HEK293 (cell line): Measurements from ENCODE around the gene SCNN1G.

Experiments used
- GFI1B ChIP-seq: fragments of 450-650 bp; formaldehyde crosslinking; IDR thresholded peaks from 2 replicates; pipeline ENCODE4 v1.5.1; 2016; ENCODE audit warnings: missing biosample characterization, missing genetic modification characterization
- KLF1 ChIP-seq: fragments of 450-650 bp; formaldehyde crosslinking; IDR thresholded peaks from 2 replicates; pipeline ENCODE4 v1.5.1; 2016; ENCODE audit warnings: missing biosample characterization, missing genetic modification characterization
- KLF16 ChIP-seq: fragments of 450-650 bp; formaldehyde crosslinking; IDR thresholded peaks from 2 replicates; pipeline ENCODE4 v1.5.1; 2017; ENCODE audit warnings: missing biosample characterization, missing genetic modification characterization
- MEIS1 ChIP-seq: sonication (generic); formaldehyde crosslinking; IDR thresholded peaks from 2 replicates; pipeline ENCODE4 v1.8.1; 2022; ENCODE audit warnings: missing genetic modification reagents, mild to moderate bottlenecking, borderline replicate concordance
- YY1 ChIP-seq: fragments of 450-650 bp; formaldehyde crosslinking; IDR thresholded peaks from 2 replicates; pipeline ENCODE4 v1.5.1; 2018; ENCODE audit warnings: missing biosample characterization, missing genetic modification characterization
- ZBTB1 ChIP-seq: fragments of 450-650 bp; formaldehyde crosslinking; IDR thresholded peaks from 2 replicates; pipeline ENCODE4 v1.5.1; 2016; ENCODE audit warnings: missing biosample characterization, missing genetic modification characterization
- ZBTB11 ChIP-seq: fragments of 450-650 bp; formaldehyde crosslinking; conservative IDR thresholded peaks from 2 replicates; pipeline ENCODE4 v1.5.1; 2016; ENCODE audit warnings: low read depth, missing biosample characterization, missing genetic modification characterization
- ZNF529 ChIP-seq: fragments of 450-650 bp; formaldehyde crosslinking; IDR thresholded peaks from 2 replicates; pipeline ENCODE4 v1.5.1; 2017; ENCODE audit warnings: missing genetic modification characterization, missing biosample characterization; ENCODE audit not compliant: insufficient replicate concordance
- ZNF549 ChIP-seq: fragments of 450-650 bp; IDR thresholded peaks from 2 replicates; pipeline ENCODE4 v1.5.1; 2018; ENCODE audit warnings: missing biosample characterization, missing genetic modification characterization, mild to moderate bottlenecking, inconsistent platforms, moderate library complexity
- ZNF623 ChIP-seq: fragments of 450-650 bp; formaldehyde crosslinking; IDR thresholded peaks from 2 replicates; pipeline ENCODE4 v1.5.1; 2016; ENCODE audit warnings: missing biosample characterization, missing genetic modification characterization
- ZNF701 ChIP-seq: fragments of 450-650 bp; formaldehyde crosslinking; IDR thresholded peaks from 2 replicates; pipeline ENCODE4 v1.5.1; 2016; ENCODE audit warnings: missing biosample characterization, missing genetic modification characterization
- ZSCAN30 ChIP-seq: fragments of 450-650 bp; IDR thresholded peaks from 2 replicates; pipeline ENCODE4 v1.5.1; 2018; ENCODE audit warnings: missing biosample characterization, mild to moderate bottlenecking, missing genetic modification characterization, moderate library complexity
- TF ChIP-seq, protein P1 (sequence below): fragments of 450-650 bp; formaldehyde crosslinking; IDR thresholded peaks from 2 replicates; pipeline ENCODE4 v1.5.1; 2016; ENCODE audit warnings: missing biosample characterization, missing genetic modification characterization
- TF ChIP-seq, protein P2 (sequence below): fragments of 450-650 bp; formaldehyde crosslinking; optimal IDR thresholded peaks from 2 replicates; pipeline ENCODE3; 2016; ENCODE audit warnings: missing biosample characterization, mild to moderate bottlenecking, missing genetic modification characterization

GRCh38 chr16:23160082-23160481 lies 22.5 kb upstream of the SCNN1G start:
- TF ChIP-seq, protein P1, sequence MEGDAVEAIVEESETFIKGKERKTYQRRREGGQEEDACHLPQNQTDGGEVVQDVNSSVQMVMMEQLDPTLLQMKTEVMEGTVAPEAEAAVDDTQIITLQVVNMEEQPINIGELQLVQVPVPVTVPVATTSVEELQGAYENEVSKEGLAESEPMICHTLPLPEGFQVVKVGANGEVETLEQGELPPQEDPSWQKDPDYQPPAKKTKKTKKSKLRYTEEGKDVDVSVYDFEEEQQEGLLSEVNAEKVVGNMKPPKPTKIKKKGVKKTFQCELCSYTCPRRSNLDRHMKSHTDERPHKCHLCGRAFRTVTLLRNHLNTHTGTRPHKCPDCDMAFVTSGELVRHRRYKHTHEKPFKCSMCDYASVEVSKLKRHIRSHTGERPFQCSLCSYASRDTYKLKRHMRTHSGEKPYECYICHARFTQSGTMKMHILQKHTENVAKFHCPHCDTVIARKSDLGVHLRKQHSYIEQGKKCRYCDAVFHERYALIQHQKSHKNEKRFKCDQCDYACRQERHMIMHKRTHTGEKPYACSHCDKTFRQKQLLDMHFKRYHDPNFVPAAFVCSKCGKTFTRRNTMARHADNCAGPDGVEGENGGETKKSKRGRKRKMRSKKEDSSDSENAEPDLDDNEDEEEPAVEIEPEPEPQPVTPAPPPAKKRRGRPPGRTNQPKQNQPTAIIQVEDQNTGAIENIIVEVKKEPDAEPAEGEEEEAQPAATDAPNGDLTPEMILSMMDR (tag by site-specific recombination), result no peak
- TF ChIP-seq MEIS1 (CRISPR knock-in tag) (no peak), ZNF701 (tag by site-specific recombination) (no peak), ZBTB1 (tag by site-specific recombination) (no peak), KLF16 (tag by site-specific recombination) (no peak), YY1 (tag by site-specific recombination) (no peak), GFI1B (no peak), ZNF529 (tag by site-specific recombination) (no peak), ZNF623 (tag by site-specific recombination) (no peak), ZBTB11 (tag by site-specific recombination) (no peak), KLF1 (tag by site-specific recombination) (no peak), ZSCAN30 (no peak), ZNF549 (tag by site-specific recombination) (no peak)
- TF ChIP-seq, protein P2, sequence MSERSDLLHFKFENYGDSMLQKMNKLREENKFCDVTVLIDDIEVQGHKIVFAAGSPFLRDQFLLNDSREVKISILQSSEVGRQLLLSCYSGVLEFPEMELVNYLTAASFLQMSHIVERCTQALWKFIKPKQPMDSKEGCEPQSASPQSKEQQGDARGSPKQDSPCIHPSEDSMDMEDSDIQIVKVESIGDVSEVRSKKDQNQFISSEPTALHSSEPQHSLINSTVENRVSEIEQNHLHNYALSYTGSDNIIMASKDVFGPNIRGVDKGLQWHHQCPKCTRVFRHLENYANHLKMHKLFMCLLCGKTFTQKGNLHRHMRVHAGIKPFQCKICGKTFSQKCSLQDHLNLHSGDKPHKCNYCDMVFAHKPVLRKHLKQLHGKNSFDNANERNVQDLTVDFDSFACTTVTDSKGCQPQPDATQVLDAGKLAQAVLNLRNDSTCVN, result no peak
